ENCODE measurements around the gene FAM227A.

FAM227A gene

GRCh38 chr22:38696606-38697424, 40.6 kb upstream of the FAM227A start:
- peak overlapping the region; percentile 44 for H3K9ac ChIP-seq (ENCODE audit: low read length)
- no peaks in the 10 kb centered on the region for H3K9me3 ChIP-seq (ENCODE audit: control insufficient read depth, low read length)
- H3K36me3 ChIP-seq (ENCODE audit: control insufficient read depth, insufficient read depth, low read length), result no peaks in the 10 kb centered on the region
- H3K27me3 ChIP-seq (ENCODE audit: control insufficient read depth, insufficient read depth, low read length), result no peaks in the 10 kb centered on the region
- H3K4me1 ChIP-seq (ENCODE audit: control insufficient read depth, insufficient read depth, low read length), result peaks cover 46% of the 10 kb centered on the region
- no peak overlapping the region for H3K4me3 ChIP-seq (ENCODE audit: low read length)

- H3K9ac ChIP-seq (ENCODE audit: low read length), result no peak overlapping the region
- H3K4me3 ChIP-seq (ENCODE audit: low read length), result no peak overlapping the region
- H3K4me1 ChIP-seq (ENCODE audit: control insufficient read depth, insufficient read depth, low read length), result peaks cover 46% of the 10 kb centered on the region
- H3K36me3 ChIP-seq (ENCODE audit: control insufficient read depth, insufficient read depth, low read length), result no peaks in the 10 kb centered on the region
- H3K9me3 ChIP-seq (ENCODE audit: control insufficient read depth, low read length), result no peaks in the 10 kb centered on the region
- H3K27me3 ChIP-seq (ENCODE audit: control insufficient read depth, insufficient read depth, low read length), result no peaks in the 10 kb centered on the region
Observed at GRCh38 chr22:38694940-38695339, 38.7 kb upstream of the FAM227A start.

- no peaks in the 10 kb centered on the region for H3K27me3 ChIP-seq (ENCODE audit: control insufficient read depth, insufficient read depth, low read length)
- no peak overlapping the region for H3K9ac ChIP-seq (ENCODE audit: low read length)
- peaks cover 44% of the 10 kb centered on the region for H3K4me1 ChIP-seq (ENCODE audit: control insufficient read depth, insufficient read depth, low read length)
- no peak overlapping the region for H3K4me3 ChIP-seq (ENCODE audit: low read length)
- H3K36me3 ChIP-seq (ENCODE audit: control insufficient read depth, insufficient read depth, low read length), result no peaks in the 10 kb centered on the region
- H3K9me3 ChIP-seq (ENCODE audit: control insufficient read depth, low read length), result no peaks in the 10 kb centered on the region
Observed at GRCh38 chr22:38694049-38694448, 37.9 kb upstream of the FAM227A start.

- Histone ChIP-seq H3K36me3 (ENCODE audit: control insufficient read depth, insufficient read depth, low read length) (peaks cover 4% of the 10 kb centered on the region), H3K9me3 (ENCODE audit: control insufficient read depth, low read length) (no peaks in the 10 kb centered on the region), H3K4me1 (ENCODE audit: control insufficient read depth, insufficient read depth, low read length) (peaks cover 10% of the 10 kb centered on the region), H3K9ac (ENCODE audit: low read length) (no peak overlapping the region), H3K27me3 (ENCODE audit: control insufficient read depth, insufficient read depth, low read length) (no peaks in the 10 kb centered on the region), H3K4me3 (ENCODE audit: low read length) (no peak overlapping the region)
Observed at GRCh38 chr22:38689651-38690050, 33.5 kb upstream of the FAM227A start.

- Histone ChIP-seq H3K27me3 (ENCODE audit: control insufficient read depth, insufficient read depth, low read length) (no peaks in the 10 kb centered on the region), H3K4me1 (ENCODE audit: control insufficient read depth, insufficient read depth, low read length) (peaks cover 11% of the 10 kb centered on the region), H3K4me3 (ENCODE audit: low read length) (no peak overlapping the region), H3K9me3 (ENCODE audit: control insufficient read depth, low read length) (no peaks in the 10 kb centered on the region), H3K9ac (ENCODE audit: low read length) (no peak overlapping the region), H3K36me3 (ENCODE audit: control insufficient read depth, insufficient read depth, low read length) (peaks cover 8% of the 10 kb centered on the region)
Observed at GRCh38 chr22:38685761-38686160, 29.6 kb upstream of the FAM227A start.

GRCh38 chr22:38684895-38685294, 28.7 kb upstream of the FAM227A start:
- no peak overlapping the region for H3K9ac ChIP-seq (ENCODE audit: low read length)
- peaks cover 8% of the 10 kb centered on the region for H3K36me3 ChIP-seq (ENCODE audit: control insufficient read depth, insufficient read depth, low read length)

GRCh38 chr22:38681582-38682335, 25.6 kb upstream of the FAM227A start, which contains the start of gene TOMM22:
TOMM22 (plus strand) TSS chr22:38681957; CDS start chr22:38681979, 22 bp downstream.
- Histone ChIP-seq H3K9me3 (ENCODE audit: control insufficient read depth, low read length) (no peaks in the 10 kb centered on the region), H3K36me3 (ENCODE audit: control insufficient read depth, insufficient read depth, low read length) (peaks cover 8% of the 10 kb centered on the region), H3K4me3 (ENCODE audit: low read length) (peak within 1 kb of the TSS; percentile 89), H3K27me3 (ENCODE audit: control insufficient read depth, insufficient read depth, low read length) (no peaks in the 10 kb centered on the region), H3K4me1 (ENCODE audit: control insufficient read depth, insufficient read depth, low read length) (peaks cover 11% of the 10 kb centered on the region), H3K9ac (ENCODE audit: low read length) (peak within 1 kb of the TSS; percentile 94)

More at GRCh38 chr22:38684895-38685294, 28.7 kb upstream of the FAM227A start:
- H3K27me3 ChIP-seq (ENCODE audit: control insufficient read depth, insufficient read depth, low read length), result no peaks in the 10 kb centered on the region
- H3K4me3 ChIP-seq (ENCODE audit: low read length), result no peak overlapping the region
- H3K9me3 ChIP-seq (ENCODE audit: control insufficient read depth, low read length), result no peaks in the 10 kb centered on the region
- peaks cover 11% of the 10 kb centered on the region for H3K4me1 ChIP-seq (ENCODE audit: control insufficient read depth, insufficient read depth, low read length)

GRCh38 chr22:38675833-38676232, 19.6 kb upstream of the FAM227A start:
- Histone ChIP-seq H3K4me1 (ENCODE audit: control insufficient read depth, insufficient read depth, low read length) (no peaks in the 10 kb centered on the region), H3K4me3 (ENCODE audit: low read length) (no peak overlapping the region), H3K27me3 (ENCODE audit: control insufficient read depth, insufficient read depth, low read length) (no peaks in the 10 kb centered on the region), H3K36me3 (ENCODE audit: control insufficient read depth, insufficient read depth, low read length) (peaks cover 5% of the 10 kb centered on the region), H3K9me3 (ENCODE audit: control insufficient read depth, low read length) (no peaks in the 10 kb centered on the region), H3K9ac (ENCODE audit: low read length) (no peak overlapping the region)

- H3K4me1 ChIP-seq (ENCODE audit: control insufficient read depth, insufficient read depth, low read length), result no peaks in the 10 kb centered on the region
- no peaks in the 10 kb centered on the region for H3K9me3 ChIP-seq (ENCODE audit: control insufficient read depth, low read length)
- no peaks in the 10 kb centered on the region for H3K27me3 ChIP-seq (ENCODE audit: control insufficient read depth, insufficient read depth, low read length)
- no peak overlapping the region for H3K4me3 ChIP-seq (ENCODE audit: low read length)
- H3K9ac ChIP-seq (ENCODE audit: low read length), result no peak overlapping the region
- H3K36me3 ChIP-seq (ENCODE audit: control insufficient read depth, insufficient read depth, low read length), result peaks cover 7% of the 10 kb centered on the region
Observed at GRCh38 chr22:38674888-38675287, 18.7 kb upstream of the FAM227A start.

- Histone ChIP-seq H3K4me3 (ENCODE audit: low read length) (peak overlapping the region; percentile 96), H3K4me1 (ENCODE audit: control insufficient read depth, insufficient read depth, low read length) (peaks cover 10% of the 10 kb centered on the region), H3K27me3 (ENCODE audit: control insufficient read depth, insufficient read depth, low read length) (no peaks in the 10 kb centered on the region), H3K36me3 (ENCODE audit: control insufficient read depth, insufficient read depth, low read length) (no peaks in the 10 kb centered on the region), H3K9ac (ENCODE audit: low read length) (peak overlapping the region; percentile 94), H3K9me3 (ENCODE audit: control insufficient read depth, low read length) (no peaks in the 10 kb centered on the region)
Observed at GRCh38 chr22:38657045-38657909, 1.1 kb upstream of the FAM227A start.

GRCh38 chr22:38655519-38656255, 505 bp downstream of the FAM227A start:
- H3K4me1 ChIP-seq (ENCODE audit: control insufficient read depth, insufficient read depth, low read length), result peaks cover 10% of the 10 kb centered on the region
- peak overlapping the region; percentile 96 for H3K4me3 ChIP-seq (ENCODE audit: low read length)
- no peaks in the 10 kb centered on the region for H3K36me3 ChIP-seq (ENCODE audit: control insufficient read depth, insufficient read depth, low read length)
- no peaks in the 10 kb centered on the region for H3K9me3 ChIP-seq (ENCODE audit: control insufficient read depth, low read length)
- no peaks in the 10 kb centered on the region for H3K27me3 ChIP-seq (ENCODE audit: control insufficient read depth, insufficient read depth, low read length)
- H3K9ac ChIP-seq (ENCODE audit: low read length), result peak overlapping the region; percentile 94
